HG03521 (cell line): ENCODE measurements around the gene NEXN.

Experiments used
- ATAC-seq: cut with Tn5 transposase; IDR thresholded peaks from one replicate; pipeline ENCODE4 v1.9.1; 2021; ENCODE audit warnings: mild to moderate bottlenecking, moderate library complexity; ENCODE audit not compliant: unreplicated experiment

The NEXN gene

GRCh38 chr1:77888081-77888780 lies at the start of gene NEXN:
Gene NEXN (plus strand): TSS chr1:77888624. CDS start chr1:77916107, 27,483 bp downstream.
- peak; percentile 21 for ATAC-seq

GRCh38 chr1:77841574-77841973 lies 46.9 kb upstream of the NEXN start:
- no peak for ATAC-seq

- no peak for ATAC-seq
Observed at GRCh38 chr1:77845951-77846350, 42.5 kb upstream of the NEXN start.

- no peak for ATAC-seq
Observed at GRCh38 chr1:77846966-77847365, 41.5 kb upstream of the NEXN start.

GRCh38 chr1:77847621-77848080 lies 40.8 kb upstream of the NEXN start:
- ATAC-seq: no peak

- ATAC-seq: no peak
Observed at GRCh38 chr1:77850082-77850481, 38.3 kb upstream of the NEXN start.

GRCh38 chr1:77857552-77857951 lies 30.9 kb upstream of the NEXN start:
- ATAC-seq: no peak

GRCh38 chr1:77858725-77859124 lies 29.7 kb upstream of the NEXN start:
- ATAC-seq: no peak

GRCh38 chr1:77859248-77859647 lies 29.2 kb upstream of the NEXN start:
- ATAC-seq: no peak

GRCh38 chr1:77866296-77866695 lies 22.1 kb upstream of the NEXN start:
- ATAC-seq: no peak

GRCh38 chr1:77872645-77873044 lies 15.8 kb upstream of the NEXN start:
- ATAC-seq: no peak

GRCh38 chr1:77873461-77873860 lies 15.0 kb upstream of the NEXN start:
- no peak for ATAC-seq

GRCh38 chr1:77874804-77875445 lies 13.5 kb upstream of the NEXN start:
- ATAC-seq: no peak

- ATAC-seq: no peak
Observed at GRCh38 chr1:77876884-77877283, 11.5 kb upstream of the NEXN start.

GRCh38 chr1:77881061-77881460 lies 7.4 kb upstream of the NEXN start:
- no peak for ATAC-seq

GRCh38 chr1:77882411-77882810 lies 6.0 kb upstream of the NEXN start:
- no peak for ATAC-seq

GRCh38 chr1:77888781-77889642 lies 588 bp downstream of the NEXN start:
- ATAC-seq: peak; percentile 46

GRCh38 chr1:77889671-77890070 lies 1.2 kb downstream of the NEXN start:
- ATAC-seq: no peak

GRCh38 chr1:77891200-77891599 lies 2.8 kb downstream of the NEXN start:
- ATAC-seq: no peak

GRCh38 chr1:77899647-77900320 lies 11.4 kb downstream of the NEXN start:
- no peak for ATAC-seq

GRCh38 chr1:77900687-77901293 lies 12.4 kb downstream of the NEXN start:
- ATAC-seq: no peak
